ENCODE results near the gene POMT1. TPM values are rescaled to one million over a fixed set of nuclear protein-coding genes. Genes with fewer than 3 reads are reported as not detected.
A peak's percentile ranks its signal among the peaks of the same experiment; 100 is the strongest.

Gene POMT1
- total RNA-seq, 1 experiment from 2014 or later = 34.1 TPM

- Histone ChIP-seq H3K4ac (ENCODE audit: low read depth, low read length) (no peak overlapping the region), H4K20me1 (ENCODE audit: control insufficient read depth, insufficient read depth, insufficient read length) (no peaks in the 10 kb centered on the region), H2AK5ac (ENCODE audit: insufficient read length, low read length) (no peak overlapping the region), H2BK12ac (ENCODE audit: insufficient read length, low read depth, low read length) (no peak overlapping the region), H3K4me2 (ENCODE audit: insufficient read depth, insufficient read length, low read length) (no peak overlapping the region), H3K23ac (ENCODE audit: insufficient read length, low read depth, low read length) (no peak overlapping the region), H3T11ph (ENCODE audit: low read length) (no peak overlapping the region), H3K27me3 (ENCODE audit: insufficient read depth, low read length) (no peaks in the 10 kb centered on the region), H3K14ac (ENCODE audit: insufficient read depth, low read length) (no peak overlapping the region), H2BK120ac (ENCODE audit: low read depth, low read length, poor library complexity, severe bottlenecking) (no peak overlapping the region), H4K91ac (ENCODE audit: insufficient read length, low read depth, low read length) (no peak overlapping the region), H2AFZ (ENCODE audit: low read length) (no peak overlapping the region), H2BK5ac (ENCODE audit: insufficient read length, low read length) (no peak overlapping the region), H2BK20ac (ENCODE audit: low read depth, low read length, poor library complexity, severe bottlenecking) (no peak overlapping the region), H2BK15ac (ENCODE audit: low read depth, low read length) (no peak overlapping the region), H4K8ac (replicated peaks; ENCODE audit: insufficient read length, low read depth, low read length) (no peak overlapping the region), H3K56ac (ENCODE audit: insufficient read length, low read depth, low read length) (no peak overlapping the region), H3K79me2 (ENCODE audit: insufficient read depth, low read length) (no peaks in the 10 kb centered on the region), H3K9me3 (ENCODE audit: control insufficient read depth, low read depth, low read length) (no peaks in the 10 kb centered on the region), H3K18ac (ENCODE audit: insufficient read length, low read depth, low read length) (no peak overlapping the region), H4K5ac (ENCODE audit: insufficient read length, low read depth, low read length) (no peak overlapping the region), H3K9ac (ENCODE audit: extremely low read depth, insufficient read length, low read length) (no peak overlapping the region), H3K79me1 (ENCODE audit: insufficient read depth, low read depth, low read length, poor library complexity, severe bottlenecking) (no peaks in the 10 kb centered on the region), H3K4me1 (ENCODE audit: insufficient read depth, low read length) (no peaks in the 10 kb centered on the region), H3K27ac (ENCODE audit: insufficient read length, low read depth, low read length) (no peak overlapping the region), H3K23me2 (ENCODE audit: insufficient read length, low read depth, low read length, poor library complexity, severe bottlenecking) (no peaks in the 10 kb centered on the region)
- H3K4me1 Mint-ChIP-seq = no peaks in the 10 kb centered on the region
- H3K27me3 Mint-ChIP-seq (ENCODE audit: low read depth) = no peaks in the 10 kb centered on the region
- no peak for TF ChIP-seq CTCF (conservative IDR thresholded peaks at IDR 0.05)
- no CpG with 5 or more reads among the region's 6 CpGs for WGBS (ENCODE audit: extremely low coverage, insufficient read length, low lambda C conversion rate)
- no peaks in the 10 kb centered on the region for H3K9me3 Mint-ChIP-seq
- no peak for DNase-seq
- H3K27ac Mint-ChIP-seq = peak overlapping the region in 2 of 3 experiments; percentile 19 to 88; a peak in 3 of 7 replicates
- no peak overlapping the region for H3K4me3 Mint-ChIP-seq
- peaks cover 73 to 93% (median 91%) of the 10 kb centered on the region in 3 experiments for H3K36me3 Mint-ChIP-seq (ENCODE audit: insufficient read depth in 1 of 3, low read depth in 3 of 3)
Measured at GRCh38 chr9:131469356-131469755, 33.4 kb upstream of the POMT1 start.

All from H9 (cell line).